Gastroesophageal sphincter (tissue), 4 donors: ENCODE results near the gene TRIM54. TPM values are rescaled to one million over a fixed set of nuclear protein-coding genes. Genes with fewer than 3 reads are reported as not detected.

Experiments
- ATAC-seq: fragments of 150-250 bp; one replicate; pipeline ENCODE4 v1.9.1; 2016; ENCODE audit warnings: mild to moderate bottlenecking, moderate library complexity
- H3K27ac ChIP-seq, 4 donors: fragments of 200-600 bp; sonication (generic) in 3 of 4; 1 replicate in 3 of 4; 2 replicates in 1 of 4; pipeline ENCODE4 v1.5.1; 2016 to 2019
- H3K27me3 ChIP-seq: fragments of 200-600 bp; sonication (generic); one replicate; pipeline ENCODE4 v1.5.1; 2019
- H3K36me3 ChIP-seq, 2 donors: fragments of 200-600 bp; sonication (generic); one replicate each; pipeline ENCODE4 v1.5.1; 2019; ENCODE audit warnings: control low read depth in 1 of 2
- H3K4me1 ChIP-seq, 3 donors: fragments of 200-600 bp; sonication (generic); 1 replicate in 2 of 3; 2 replicates in 1 of 3; pipeline ENCODE4 v1.5.1; 2016 to 2019; ENCODE audit warnings: control low read depth in 2 of 3
- H3K4me3 ChIP-seq, 2 donors: fragments of 200-600 bp; sonication (generic); one replicate each; pipeline ENCODE4 v1.5.1; 2019; ENCODE audit warnings: mild to moderate bottlenecking in 1 of 2, moderate library complexity in 1 of 2
- H3K9me3 ChIP-seq, 3 donors: fragments of 200-600 bp; sonication (generic); one replicate each; pipeline ENCODE4 v1.5.1; 2017 to 2019; ENCODE audit warnings: control low read depth in 2 of 3
- CTCF ChIP-seq, 4 experiments: fragments of 200-600 bp in 2 of 4; fragments of 450-650 bp in 2 of 4; sonication (generic) in 1 of 4; IDR thresholded peaks; one replicate each; pipeline ENCODE4 v1.5.1; 2017 to 2019; ENCODE audit warnings: antibody characterized with exemption in 4 of 4, mild to moderate bottlenecking in 2 of 4, moderate library complexity in 2 of 4
- EP300 ChIP-seq: sonication (generic); formaldehyde crosslinking; IDR thresholded peaks from one replicate; pipeline ENCODE4 v1.6.1; 2017; ENCODE audit warnings: antibody characterized with exemption, mild to moderate bottlenecking
- POLR2A ChIP-seq, 2 donors: fragments of 450-650 bp; IDR thresholded peaks; one replicate each; pipeline ENCODE4 v1.6.1; 2017; ENCODE audit warnings: antibody characterized with exemption in 2 of 2, mild to moderate bottlenecking in 2 of 2, moderate library complexity in 1 of 2
- POLR2AphosphoS5 ChIP-seq: sonication (generic); formaldehyde crosslinking; IDR thresholded peaks from one replicate; pipeline ENCODE4 v1.6.1; 2017; ENCODE audit warnings: antibody characterized with exemption
- WGBS, 2 donors: methylation state at CpG; one replicate each; pipeline ENCODE4 v1.1.5; 2018; ENCODE audit warnings: low coverage in 1 of 2; 5-methylcytosine and 5-hydroxymethylcytosine counted together
- total RNA-seq, 4 donors: library from RNA; depleted of rRNA; stranded (reverse); fragments of >200 nt; gene quantifications; one replicate each; pipeline ENCODE4 v1.1.0, GENCODE V29; 2016

TRIM54 gene
- total RNA-seq, 4 donors from 2014 or later = 0.15 to 0.31 TPM; not detected in 2

- Histone ChIP-seq H3K9me3 (no peaks in the 10 kb centered on the region), H3K4me3 (peak overlapping the region; percentile 11 to 37), H3K27ac (peak overlapping the region in 1 of 4 donors; percentile 22), H3K36me3 (peaks cover 0 to 5% of the 10 kb centered on the region in 2 donors), H3K27me3 (peaks cover 64% of the 10 kb centered on the region), H3K4me1 (peaks cover 0 to 29% (median 15%) of the 10 kb centered on the region in 3 donors)
- WGBS, 2 donors = 19 to 31% methylated on average over 11 to 20 of the region's 25 CpGs
- ATAC-seq = peak; percentile 67
- TF ChIP-seq CTCF (IDR thresholded peaks at IDR 0.05) (peak in 3 of 4 experiments; percentile 84 to 87 (median 85)), POLR2A (IDR thresholded peaks at IDR 0.05) (no peak), POLR2AphosphoS5 (no peak)
These were observed 21.1 kb downstream of the TRIM54 start for GRCh38 chr2:27303093-27304025.

- Histone ChIP-seq H3K27me3 (peaks cover 66% of the 10 kb centered on the region), H3K9me3 (no peaks in the 10 kb centered on the region), H3K27ac (no peak overlapping the region), H3K36me3 (peaks cover 0 to 18% of the 10 kb centered on the region in 2 donors), H3K4me3 (no peak overlapping the region), H3K4me1 (peaks cover 0 to 32% (median 15%) of the 10 kb centered on the region in 3 donors)
- WGBS, 2 donors = 71 to 85% methylated on average over 2 to 7 of the region's 13 CpGs
- no peak for ATAC-seq
- TF ChIP-seq EP300 (no peak), CTCF (IDR thresholded peaks at IDR 0.05) (no peak), POLR2A (IDR thresholded peaks at IDR 0.05) (no peak), POLR2AphosphoS5 (no peak)
These were observed 22.4 kb downstream of the TRIM54 start for GRCh38 chr2:27304488-27305240.

- Histone ChIP-seq H3K9me3 (no peaks in the 10 kb centered on the region), H3K27me3 (peaks cover 60% of the 10 kb centered on the region), H3K36me3 (peaks cover 0 to 27% of the 10 kb centered on the region in 2 donors), H3K27ac (no peak overlapping the region), H3K4me1 (peaks cover 0 to 32% (median 15%) of the 10 kb centered on the region in 3 donors), H3K4me3 (no peak overlapping the region)
- ATAC-seq = no peak
- no peak for TF ChIP-seq POLR2A (IDR thresholded peaks at IDR 0.05)
- TF ChIP-seq POLR2AphosphoS5 = no peak
- no peak for TF ChIP-seq CTCF (IDR thresholded peaks at IDR 0.05)
- no peak for TF ChIP-seq EP300
- WGBS, 2 donors = 73 to 100% methylated on average over 1 to 3 of the region's 16 CpGs
These were observed 23.3 kb downstream of the TRIM54 start for GRCh38 chr2:27305516-27305915.

- Histone ChIP-seq H3K27ac (no peak overlapping the region), H3K27me3 (peaks cover 60% of the 10 kb centered on the region), H3K36me3 (peaks cover 0 to 33% of the 10 kb centered on the region in 2 donors), H3K4me1 (peaks cover 0 to 32% (median 15%) of the 10 kb centered on the region in 3 donors), H3K9me3 (no peaks in the 10 kb centered on the region), H3K4me3 (no peak overlapping the region)
- TF ChIP-seq CTCF (IDR thresholded peaks at IDR 0.05) (no peak), POLR2AphosphoS5 (no peak), POLR2A (IDR thresholded peaks at IDR 0.05) (no peak), EP300 (no peak)
- no peak for ATAC-seq
- 34% methylated on average over 8 of the region's 26 CpGs; no CpG with 5 or more reads in 1 of the 2 donors for WGBS, 2 donors
These were observed 23.9 kb downstream of the TRIM54 start for GRCh38 chr2:27306136-27306535.
